CD1c-positive myeloid dendritic cell (primary cell): Measurements from ENCODE around the gene GGA1.

Experiments used
- DNase-seq: peaks from one replicate; pipeline ENCODE4 v3.0.0-alpha.2; 2016; ENCODE audit errors: extremely low spot score

The GGA1 gene

DNA sequence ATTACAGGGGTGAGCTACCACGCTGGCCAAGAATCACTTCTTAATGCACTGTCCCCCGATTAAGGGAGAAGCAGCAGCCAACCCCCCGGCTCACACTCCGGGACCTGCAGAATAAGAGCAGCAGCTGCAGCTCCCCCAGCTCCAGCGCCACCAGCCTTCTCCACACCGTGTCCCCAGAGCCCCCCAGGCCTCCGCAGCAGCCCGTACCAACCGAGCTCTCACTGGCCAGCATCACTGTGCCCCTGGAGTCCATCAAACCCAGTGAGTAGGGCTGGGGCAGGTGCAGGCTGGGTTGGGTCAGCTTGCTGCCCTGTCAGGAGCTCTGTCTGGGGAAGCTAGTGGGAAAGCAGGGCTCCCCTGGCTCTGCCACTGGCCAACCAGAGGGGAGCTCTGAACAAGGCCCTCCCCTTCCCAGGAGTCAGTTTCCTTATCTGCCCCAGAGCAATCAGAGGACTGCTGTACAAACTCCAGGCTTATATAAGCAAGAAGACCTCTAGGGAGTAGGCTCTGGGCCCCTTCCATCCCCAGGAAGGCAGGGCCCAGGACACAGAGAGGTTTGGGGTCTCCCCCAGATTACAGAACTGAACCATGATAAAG lies 22.3 kb downstream of the GGA1 start:
- no peak for DNase-seq

- no peak for DNase-seq
Observed at GRCh38 chr22:37631448-37632173, 23.0 kb downstream of the GGA1 start.

GRCh38 chr22:37632174-37633088 lies 23.8 kb downstream of the GGA1 start:
- no peak for DNase-seq

DNA sequence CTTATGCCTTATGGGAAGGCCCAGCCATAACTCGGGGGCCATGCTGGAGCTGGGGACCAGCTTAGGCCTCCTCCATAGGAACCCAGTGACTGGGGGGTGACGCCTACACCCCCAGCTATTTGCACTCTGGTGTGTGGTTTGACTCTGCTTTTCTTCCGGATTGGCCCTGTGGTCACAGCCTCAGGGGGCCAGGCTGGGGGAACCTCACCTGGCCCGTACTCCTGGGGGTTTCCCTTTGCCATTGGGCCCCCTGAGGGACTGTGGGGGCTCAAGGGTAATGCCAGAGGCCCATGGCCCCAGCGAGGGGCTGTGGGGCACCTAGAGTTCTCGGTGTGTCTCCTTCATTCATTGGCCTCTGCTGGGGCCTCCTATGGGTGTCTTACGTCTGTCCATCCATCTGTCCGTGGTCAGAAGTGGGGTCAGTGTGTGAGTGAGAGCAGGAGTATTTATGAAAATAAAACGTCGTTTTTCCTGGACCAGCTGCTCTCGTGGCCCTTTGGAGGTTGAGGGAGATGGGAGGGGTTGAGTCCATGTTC lies 24.5 kb downstream of the GGA1 start:
- DNase-seq = peak; percentile 32

- DNase-seq = peak; percentile 94
Observed at GRCh38 chr22:37633625-37634416, 25.2 kb downstream of the GGA1 start.

- DNase-seq = peak; percentile 54
Observed at GRCh38 chr22:37634417-37634924, 25.8 kb downstream of the GGA1 start.

- DNase-seq = no peak
Observed at GRCh38 chr22:37635157-37635556, 26.5 kb downstream of the GGA1 start.

GRCh38 chr22:37636186-37636948 lies 27.7 kb downstream of the GGA1 start:
- peak; percentile 50 for DNase-seq

- no peak for DNase-seq
Observed at GRCh38 chr22:37636949-37637273, 28.3 kb downstream of the GGA1 start.

DNA sequence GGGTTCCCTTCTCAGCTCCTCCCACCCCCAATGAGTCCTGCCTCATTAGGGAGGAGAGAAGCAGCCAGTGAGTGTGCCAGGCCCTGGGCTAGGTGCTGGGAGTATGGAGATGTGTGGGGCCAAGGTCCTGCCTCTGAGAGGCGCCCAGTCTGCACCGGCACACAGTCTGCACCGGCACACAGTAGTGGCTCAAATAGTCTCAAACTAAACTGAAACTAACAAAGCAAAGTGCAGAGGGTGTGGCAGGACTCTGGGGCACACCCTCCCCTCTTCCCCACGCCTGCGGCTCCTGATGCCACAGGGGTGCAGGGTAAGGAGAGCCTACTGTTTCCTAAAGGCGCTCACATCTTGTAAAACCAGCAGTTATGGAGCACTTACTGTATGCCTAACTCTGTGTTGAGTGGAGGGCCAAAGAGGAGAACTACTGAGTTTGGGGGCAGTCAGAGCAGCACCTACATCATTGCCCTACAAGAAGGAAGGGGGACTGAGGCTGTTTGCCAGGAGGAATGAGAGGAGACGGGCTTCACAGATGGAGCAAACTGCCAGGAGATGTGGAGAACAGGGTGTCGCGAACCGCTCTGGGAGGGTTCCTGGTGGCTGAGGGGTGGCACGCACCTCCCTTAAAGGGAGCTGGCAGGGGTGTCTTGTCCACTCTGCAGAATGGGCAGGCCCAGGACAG lies 29.9 kb downstream of the GGA1 start:
- DNase-seq = peak; percentile 32

GRCh38 chr22:37639070-37639760 lies 30.6 kb downstream of the GGA1 start, which contains the start of gene SH3BP1:
Gene SH3BP1 (plus strand): TSS chr22:37639669. CDS start chr22:37639788, 119 bp downstream.
- DNase-seq = peak; percentile 64

DNA sequence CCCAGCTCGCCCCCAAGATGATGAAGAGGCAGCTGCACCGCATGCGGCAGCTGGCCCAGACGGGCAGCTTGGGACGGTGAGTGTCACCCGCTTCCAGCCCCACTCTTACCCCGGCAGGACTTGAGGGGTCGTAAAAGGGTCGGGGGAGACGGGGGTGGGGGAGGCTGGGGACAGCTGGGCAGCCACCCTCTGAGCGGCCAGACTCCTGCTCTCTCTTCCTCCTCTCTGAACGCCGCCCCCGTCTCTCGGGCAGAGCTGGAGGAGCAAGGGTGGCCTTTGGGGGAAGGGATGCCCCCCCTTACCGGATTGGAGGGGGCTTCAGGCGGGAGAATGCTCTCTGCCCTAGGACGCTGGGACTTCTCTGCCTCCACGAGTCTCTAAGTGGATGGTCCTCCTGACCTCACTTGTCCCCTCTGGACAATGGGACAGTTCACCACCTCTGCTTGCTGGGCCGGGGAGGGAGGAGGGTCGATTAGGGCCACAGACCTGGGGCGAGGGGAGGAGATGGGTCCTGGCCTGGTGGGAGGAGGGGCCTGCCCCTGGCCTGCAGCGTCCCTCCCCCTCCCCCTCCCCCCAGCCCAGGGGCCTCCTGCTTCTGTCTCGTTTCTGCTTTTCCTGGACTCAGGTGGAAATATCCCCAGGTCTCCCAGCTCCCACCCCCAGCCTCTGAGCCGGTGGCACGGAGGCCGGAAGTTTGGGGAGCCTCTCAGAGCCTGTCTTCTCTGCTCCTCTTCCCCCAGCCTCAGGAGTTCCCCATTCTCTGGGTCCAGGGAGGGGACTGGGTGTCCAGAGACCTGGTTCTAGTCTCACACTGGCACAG lies 31.3 kb downstream of the GGA1 start:
- peak; percentile 74 for DNase-seq

- no peak for DNase-seq
Observed at GRCh38 chr22:37640591-37641560, 32.2 kb downstream of the GGA1 start.

DNA sequence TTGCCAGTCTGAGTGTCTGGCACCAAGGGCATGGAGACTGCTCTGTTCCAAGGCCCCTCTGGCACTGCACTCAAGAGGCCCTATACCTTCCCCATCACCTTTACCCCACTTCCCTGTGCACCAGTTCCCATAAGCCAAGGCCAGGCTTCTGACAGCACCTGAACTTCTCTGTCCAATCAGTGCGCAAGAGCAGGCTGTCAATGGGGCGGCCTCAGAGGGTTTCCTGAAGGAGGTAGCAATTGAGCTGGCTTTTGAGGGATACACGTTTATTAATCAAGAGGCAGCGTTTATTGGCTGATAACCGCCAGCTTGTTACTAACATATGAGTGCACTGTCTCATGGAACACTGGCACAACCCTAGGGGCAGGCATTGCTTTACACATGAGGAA lies 32.9 kb downstream of the GGA1 start:
- no peak for DNase-seq

GRCh38 chr22:37643225-37643847 lies 34.7 kb downstream of the GGA1 start:
- DNase-seq = peak; percentile 86

DNA sequence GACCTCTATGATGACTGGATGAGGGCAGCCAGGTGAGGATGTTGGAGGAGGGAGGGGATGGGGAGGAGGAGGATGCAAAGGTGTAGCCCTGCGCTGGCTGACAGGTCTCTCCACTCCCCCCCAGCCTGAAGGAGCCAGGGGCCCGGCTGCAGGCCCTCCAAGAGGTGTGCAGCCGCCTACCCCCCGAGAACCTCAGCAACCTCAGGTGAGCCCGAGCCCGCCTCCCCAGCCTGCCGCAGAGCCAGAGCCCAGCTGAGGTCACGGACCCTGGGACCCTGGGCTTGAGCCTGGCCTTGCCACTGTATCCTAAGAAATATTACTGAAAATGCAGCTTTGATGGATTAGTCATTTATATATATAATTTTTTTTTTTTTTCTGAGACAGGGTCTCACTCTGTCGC lies 38.7 kb downstream of the GGA1 start:
- DNase-seq = no peak

GRCh38 chr22:37647928-37648327 lies 39.3 kb downstream of the GGA1 start:
- no peak for DNase-seq
